H9 (cell line): ENCODE results near the gene PPFIA4. TPM values are rescaled to one million over a fixed set of nuclear protein-coding genes. Genes with fewer than 3 reads are reported as not detected.

Source experiments
- DNase-seq: peaks from one replicate; pipeline ENCODE4 v3.0.0-alpha.2; 2017
- H2AFZ ChIP-seq: one replicate; pipeline ENCODE4 v1.6.1; 2013; ENCODE audit warnings: mild to moderate bottlenecking, low read length, control low read depth, moderate library complexity
- H2AK5ac ChIP-seq: 2 replicates; pipeline ENCODE4 v1.6.1; 2013; ENCODE audit warnings: low read length, control low read depth, mixed read lengths; ENCODE audit not compliant: insufficient read length
- H2BK120ac ChIP-seq: one replicate; pipeline ENCODE4 v1.6.1; 2013; ENCODE audit warnings: low read depth, mild to moderate bottlenecking, low read length, control low read depth, inconsistent platforms; ENCODE audit not compliant: poor library complexity, severe bottlenecking
- H2BK12ac ChIP-seq: 2 replicates; pipeline ENCODE4 v1.6.1; 2013; ENCODE audit warnings: low read length, control low read depth, mixed read lengths, low read depth; ENCODE audit not compliant: insufficient read length
- H2BK15ac ChIP-seq: 2 replicates; pipeline ENCODE4 v1.6.1; 2013; ENCODE audit warnings: low read depth, low read length, control low read depth
- H2BK20ac ChIP-seq: one replicate; pipeline ENCODE4 v1.6.1; 2013; ENCODE audit warnings: low read depth, mild to moderate bottlenecking, low read length, control low read depth, inconsistent platforms; ENCODE audit not compliant: poor library complexity, severe bottlenecking
- H2BK5ac ChIP-seq: 2 replicates; pipeline ENCODE4 v1.6.1; 2013; ENCODE audit warnings: low read length, control low read depth, mixed read lengths; ENCODE audit not compliant: insufficient read length
- H3K14ac ChIP-seq: 2 replicates; pipeline ENCODE4 v1.6.1; 2013; ENCODE audit warnings: low read length, control low read depth; ENCODE audit not compliant: insufficient read depth
- H3K18ac ChIP-seq: 2 replicates; pipeline ENCODE4 v1.6.1; 2013; ENCODE audit warnings: low read depth, mild to moderate bottlenecking, mixed read lengths, low read length, control low read depth; ENCODE audit not compliant: insufficient read length
- H3K23ac ChIP-seq: 2 replicates; pipeline ENCODE4 v1.6.1; 2013; ENCODE audit warnings: low read length, control low read depth, mixed read lengths, low read depth; ENCODE audit not compliant: insufficient read length
- H3K23me2 ChIP-seq: 2 replicates; pipeline ENCODE4 v1.6.1; 2013; ENCODE audit warnings: low read depth, mild to moderate bottlenecking, mixed read lengths, low read length, control low read depth; ENCODE audit not compliant: insufficient read length, poor library complexity, severe bottlenecking
- H3K27ac ChIP-seq: 2 replicates; pipeline ENCODE4 v1.5.1; 2013; ENCODE audit warnings: low read length, control low read depth, mixed read lengths, low read depth; ENCODE audit not compliant: insufficient read length
- H3K27me3 ChIP-seq: 2 replicates; pipeline ENCODE4 v1.6.1; 2013; ENCODE audit warnings: low read length, control low read depth, inconsistent platforms; ENCODE audit not compliant: insufficient read depth
- H3K4ac ChIP-seq: 2 replicates; pipeline ENCODE4 v1.6.1; 2013; ENCODE audit warnings: low read depth, mild to moderate bottlenecking, control low read depth, inconsistent platforms, low read length, moderate library complexity
- H3K4me1 ChIP-seq: 2 replicates; pipeline ENCODE4 v1.6.1; 2013; ENCODE audit warnings: low read length, control low read depth, inconsistent platforms; ENCODE audit not compliant: insufficient read depth
- H3K4me2 ChIP-seq: 2 replicates; pipeline ENCODE4 v1.6.1; 2013; ENCODE audit warnings: low read length, control low read depth, mixed read lengths; ENCODE audit not compliant: insufficient read length, insufficient read depth
- H3K56ac ChIP-seq: 2 replicates; pipeline ENCODE4 v1.6.1; 2013; ENCODE audit warnings: low read depth, mild to moderate bottlenecking, mixed read lengths, low read length, control low read depth; ENCODE audit not compliant: insufficient read length
- H3K79me1 ChIP-seq: 2 replicates; pipeline ENCODE4 v1.6.1; 2013; ENCODE audit warnings: low read depth, mild to moderate bottlenecking, moderate library complexity, low read length, control low read depth, inconsistent platforms; ENCODE audit not compliant: insufficient read depth, poor library complexity, severe bottlenecking
- H3K79me2 ChIP-seq: 2 replicates; pipeline ENCODE4 v1.6.1; 2013; ENCODE audit warnings: low read length, control low read depth, inconsistent platforms; ENCODE audit not compliant: insufficient read depth
- H3K9ac ChIP-seq: 2 replicates; pipeline ENCODE4 v1.6.1; 2013; ENCODE audit warnings: low read length, control low read depth, mixed read lengths; ENCODE audit not compliant: insufficient read length; ENCODE audit errors: extremely low read depth
- H3K9me3 ChIP-seq: one replicate; pipeline ENCODE4 v1.6.1; 2013; ENCODE audit warnings: low read depth, low read length, inconsistent platforms; ENCODE audit not compliant: control insufficient read depth
- H3T11ph ChIP-seq: one replicate; pipeline ENCODE4 v1.6.1; 2013; ENCODE audit warnings: mild to moderate bottlenecking, low read length, control low read depth, inconsistent platforms
- H4K20me1 ChIP-seq: one replicate; pipeline ENCODE4 v1.6.1; 2013; ENCODE audit not compliant: control insufficient read depth, insufficient read length, insufficient read depth
- H4K5ac ChIP-seq: 2 replicates; pipeline ENCODE4 v1.6.1; 2013; ENCODE audit warnings: low read depth, mild to moderate bottlenecking, mixed read lengths, low read length, control low read depth; ENCODE audit not compliant: insufficient read length
- H4K8ac ChIP-seq: replicated peaks from 2 replicates; pipeline ENCODE4 v1.6.1; 2013; ENCODE audit warnings: low read length, control low read depth, mixed read lengths, low read depth; ENCODE audit not compliant: insufficient read length
- H4K91ac ChIP-seq: 2 replicates; pipeline ENCODE4 v1.6.1; 2013; ENCODE audit warnings: low read depth, mild to moderate bottlenecking, moderate library complexity, mixed read lengths, low read length, control low read depth; ENCODE audit not compliant: insufficient read length
- H3K27ac Mint-ChIP-seq, 3 experiments: 2 replicates in 2 of 3; 3 replicates in 1 of 3; pipeline ENCODE4 v1.8.0; 2020 to 2021; ENCODE audit warnings: mixed read lengths in 3 of 3, mild to moderate bottlenecking in 1 of 3, moderate library complexity in 1 of 3
- H3K27me3 Mint-ChIP-seq: 2 replicates; pipeline ENCODE4 v1.8.0; 2021; ENCODE audit warnings: low read depth, mild to moderate bottlenecking, moderate library complexity, mixed read lengths
- H3K36me3 Mint-ChIP-seq, 3 experiments: 2 replicates in 2 of 3; 3 replicates in 1 of 3; pipeline ENCODE4 v1.8.0; 2020 to 2021; ENCODE audit warnings: low read depth in 3 of 3, mixed read lengths in 3 of 3; ENCODE audit not compliant: insufficient read depth in 1 of 3
- H3K4me1 Mint-ChIP-seq, 2 experiments: 2 replicates each; pipeline ENCODE4 v1.8.0; 2020; ENCODE audit warnings: mixed read lengths in 2 of 2
- H3K4me3 Mint-ChIP-seq, 2 experiments: 2 replicates in 1 of 2; 3 replicates in 1 of 2; pipeline ENCODE4 v1.8.0; 2020 to 2021; ENCODE audit warnings: mild to moderate bottlenecking in 2 of 2, mixed read lengths in 2 of 2, moderate library complexity in 1 of 2
- H3K9me3 Mint-ChIP-seq, 2 experiments: 2 replicates in 1 of 2; 3 replicates in 1 of 2; pipeline ENCODE4 v1.8.0; 2020; ENCODE audit warnings: mild to moderate bottlenecking in 2 of 2, mixed read lengths in 2 of 2, moderate library complexity in 1 of 2
- WGBS: extraction: QIAGEN DNeasy Blood & Tissue Kit; methylation state at CpG from one replicate; pipeline ENCODE4 v1.1.7; 2013; ENCODE audit warnings: missing lambda C conversion rate, low lambda C conversion rate, mixed read lengths; ENCODE audit not compliant: insufficient read length; ENCODE audit errors: extremely low coverage; 5-methylcytosine and 5-hydroxymethylcytosine counted together
- total RNA-seq: library from RNA; stranded (reverse); gene quantifications from 2 replicates; pipeline ENCODE4 v1.2.1, GENCODE V29; 2021
- TF ChIP-seq, protein P1 (sequence below): fragments of 200-600 bp; sonication (generic); conservative IDR thresholded peaks from 3 replicates; pipeline ENCODE4 v1.8.0; 2021; ENCODE audit warnings: antibody characterized with exemption, mild to moderate bottlenecking

The PPFIA4 gene
- total RNA-seq, 1 experiment from 2014 or later = 3.9 TPM

GRCh38 chr1:203084588-203085527, 58.6 kb downstream of the PPFIA4 start:
- H2BK120ac ChIP-seq = no peak overlapping the region
- H3K79me1 ChIP-seq = no peaks in the 10 kb centered on the region
- H2BK12ac ChIP-seq = no peak overlapping the region
- no peak overlapping the region for H3K27ac ChIP-seq
- H2AK5ac ChIP-seq = no peak overlapping the region
- no peaks in the 10 kb centered on the region for H3K79me2 ChIP-seq
- H4K5ac ChIP-seq = no peak overlapping the region
- H3T11ph ChIP-seq = no peak overlapping the region
- no peak overlapping the region for H3K56ac ChIP-seq
- H4K91ac ChIP-seq = no peak overlapping the region
- H3K9ac ChIP-seq = no peak overlapping the region
- no peak overlapping the region for H3K14ac ChIP-seq
- no peak overlapping the region for H3K23ac ChIP-seq
- H2BK15ac ChIP-seq = no peak overlapping the region
- no peak overlapping the region for H3K4ac ChIP-seq
- H2AFZ ChIP-seq = no peak overlapping the region
- H3K23me2 ChIP-seq = no peaks in the 10 kb centered on the region
- H3K27me3 ChIP-seq = no peaks in the 10 kb centered on the region
- H3K18ac ChIP-seq = no peak overlapping the region
- H3K4me1 ChIP-seq = peaks cover 9% of the 10 kb centered on the region
- H3K4me2 ChIP-seq = no peak overlapping the region
- Mint-ChIP-seq H3K9me3 (no peaks in the 10 kb centered on the region), H3K36me3 (no peaks in the 10 kb centered on the region), H3K27ac (no peak overlapping the region; a peak in 1 of 7 replicates), H3K4me3 (no peak overlapping the region), H3K27me3 (peaks cover 2% of the 10 kb centered on the region; the same call in 1 of the 2 replicates), H3K4me1 (peaks cover 45 to 54% of the 10 kb centered on the region in 2 experiments)
- TF ChIP-seq, protein P1, sequence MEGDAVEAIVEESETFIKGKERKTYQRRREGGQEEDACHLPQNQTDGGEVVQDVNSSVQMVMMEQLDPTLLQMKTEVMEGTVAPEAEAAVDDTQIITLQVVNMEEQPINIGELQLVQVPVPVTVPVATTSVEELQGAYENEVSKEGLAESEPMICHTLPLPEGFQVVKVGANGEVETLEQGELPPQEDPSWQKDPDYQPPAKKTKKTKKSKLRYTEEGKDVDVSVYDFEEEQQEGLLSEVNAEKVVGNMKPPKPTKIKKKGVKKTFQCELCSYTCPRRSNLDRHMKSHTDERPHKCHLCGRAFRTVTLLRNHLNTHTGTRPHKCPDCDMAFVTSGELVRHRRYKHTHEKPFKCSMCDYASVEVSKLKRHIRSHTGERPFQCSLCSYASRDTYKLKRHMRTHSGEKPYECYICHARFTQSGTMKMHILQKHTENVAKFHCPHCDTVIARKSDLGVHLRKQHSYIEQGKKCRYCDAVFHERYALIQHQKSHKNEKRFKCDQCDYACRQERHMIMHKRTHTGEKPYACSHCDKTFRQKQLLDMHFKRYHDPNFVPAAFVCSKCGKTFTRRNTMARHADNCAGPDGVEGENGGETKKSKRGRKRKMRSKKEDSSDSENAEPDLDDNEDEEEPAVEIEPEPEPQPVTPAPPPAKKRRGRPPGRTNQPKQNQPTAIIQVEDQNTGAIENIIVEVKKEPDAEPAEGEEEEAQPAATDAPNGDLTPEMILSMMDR = peak; percentile 93
- H3K9me3 ChIP-seq = no peaks in the 10 kb centered on the region
- WGBS = no CpG with 5 or more reads among the region's 14 CpGs
- no peak overlapping the region for H4K8ac ChIP-seq
- H2BK20ac ChIP-seq = no peak overlapping the region
- H2BK5ac ChIP-seq = no peak overlapping the region
- peaks cover 3% of the 10 kb centered on the region for H4K20me1 ChIP-seq
- DNase-seq = peak; percentile 78
